UCSD-AML1 (cell line): ENCODE data around the gene CASP12.
"Not testable (repeated sequence)": the region's sequence is repeated elsewhere in the genome, so short reads cannot be mapped to it uniquely, and the experiment has no call there.

Experiments
- DNase-seq: peaks from one replicate; lab custom pipeline; 2025; ENCODE audit not compliant: unreplicated experiment; lab: John Stamatoyannopoulos, UW

CASP12 gene

DNA sequence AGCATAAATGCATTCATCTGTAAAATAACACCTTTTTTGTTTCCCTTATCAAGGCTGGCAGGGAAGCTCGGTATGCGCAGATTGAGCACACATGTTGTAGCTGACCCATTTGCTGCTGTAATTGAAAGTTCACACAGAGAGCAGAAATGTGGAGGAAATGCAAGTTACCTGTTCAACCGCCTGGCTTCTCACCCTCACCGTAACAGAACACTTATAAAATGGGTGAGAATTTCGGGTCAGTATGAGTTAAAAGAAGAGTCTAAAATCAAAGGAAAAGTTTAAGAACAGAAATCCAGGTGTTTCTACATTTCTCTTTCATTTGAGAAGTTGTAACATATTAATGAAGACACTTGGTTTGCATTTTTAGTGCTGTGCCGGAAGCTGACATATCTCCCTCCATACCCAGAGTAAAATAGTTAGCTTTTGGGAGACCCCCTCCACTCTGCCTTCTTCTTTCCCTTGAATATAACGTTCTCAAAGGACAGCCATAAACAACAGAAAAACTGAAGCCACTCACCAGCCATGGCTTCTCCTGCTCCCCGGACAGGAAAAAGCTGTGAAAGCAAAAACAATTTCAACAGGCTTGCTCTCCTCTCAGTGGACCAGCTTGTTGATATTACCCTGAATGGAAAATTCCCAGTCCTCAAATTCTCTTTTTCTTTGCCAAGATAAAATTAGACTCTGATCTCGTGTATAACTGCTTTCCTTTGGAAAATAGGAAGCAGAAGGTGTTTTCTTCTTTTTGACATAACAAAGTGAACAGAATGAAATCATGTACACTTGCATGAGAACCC, at the start of gene CASP12:
TSS of gene CASP12 (minus strand) at position 570 of the 794 bp plus-strand sequence.
- DNase-seq: no peak

DNA sequence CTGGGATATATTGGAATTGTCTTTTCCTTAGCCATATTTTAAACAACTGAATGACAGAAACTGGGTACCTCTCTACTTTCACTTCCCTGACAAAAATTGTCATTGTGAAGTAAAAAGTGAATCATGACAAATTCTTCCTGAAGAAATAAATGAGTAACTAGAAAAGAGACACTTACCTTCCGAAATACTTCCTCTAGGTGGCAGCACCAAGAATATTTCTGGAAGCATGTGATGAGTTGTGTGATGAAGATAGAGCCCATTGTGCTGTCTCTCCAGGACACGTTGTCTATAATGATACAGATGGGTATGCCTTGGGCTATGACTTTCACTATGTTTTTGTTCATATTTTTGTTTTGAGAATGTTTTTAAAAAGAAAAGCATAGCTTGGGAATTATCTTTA, 48.6 kb upstream of the CASP12 start:
- no peak for DNase-seq

DNA sequence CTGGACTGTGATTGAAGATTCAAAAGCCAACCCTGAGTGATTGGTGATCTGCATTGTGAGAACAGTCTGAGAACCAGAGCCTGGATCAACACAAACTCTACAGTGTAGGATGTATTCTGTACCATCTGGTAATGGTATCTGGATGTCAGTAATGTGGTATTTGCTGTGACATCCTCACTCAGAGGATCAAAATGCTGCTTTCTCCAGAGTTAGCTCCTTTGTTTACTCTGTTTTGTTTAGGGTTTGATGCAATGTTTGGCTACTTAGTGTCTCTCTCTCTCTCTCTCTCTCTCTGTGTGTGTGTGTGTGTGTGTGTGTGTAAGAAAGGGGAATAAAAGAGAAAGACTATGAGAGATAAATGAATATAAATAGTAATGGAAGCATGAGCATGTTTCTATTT, 45.8 kb upstream of the CASP12 start:
- DNase-seq: no peak

DNA sequence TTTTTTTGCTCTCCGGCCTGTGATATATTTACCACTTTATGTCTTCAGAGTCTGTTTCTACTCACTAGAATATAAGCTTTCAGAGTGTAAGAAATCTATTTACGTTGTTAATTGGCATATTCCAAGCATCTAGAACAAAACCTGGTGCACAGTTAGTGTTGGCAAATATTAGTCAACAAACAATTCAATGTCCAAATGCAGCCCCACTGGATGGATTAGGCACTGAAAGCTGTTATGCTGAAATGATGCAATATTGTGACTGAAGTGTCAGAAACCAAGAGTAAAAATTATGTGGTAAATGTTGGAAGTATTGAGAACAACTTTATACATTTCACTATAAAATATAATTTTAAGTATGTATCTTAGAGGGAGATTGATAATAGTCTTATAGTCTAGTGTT, 45.3 kb upstream of the CASP12 start:
- no peak for DNase-seq

DNA sequence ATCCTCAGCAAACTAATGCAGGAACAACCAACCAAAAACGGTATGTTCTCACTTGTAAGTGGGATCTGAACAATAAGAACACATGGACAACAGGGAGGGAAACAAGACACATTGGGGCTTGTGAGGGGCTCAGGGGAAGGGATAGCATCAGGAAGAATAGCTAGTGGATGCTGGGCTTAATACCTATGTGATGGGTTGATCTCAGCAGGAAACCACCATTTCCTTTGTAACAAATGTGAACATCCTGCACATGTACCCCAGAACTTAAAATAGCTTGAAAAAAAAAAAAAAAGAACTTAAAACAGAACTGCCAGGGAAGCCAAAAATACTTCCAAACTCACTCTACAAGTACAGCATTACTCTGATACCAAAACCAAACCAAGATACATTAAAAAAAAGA, 36.3 kb upstream of the CASP12 start:
- no peak for DNase-seq

DNA sequence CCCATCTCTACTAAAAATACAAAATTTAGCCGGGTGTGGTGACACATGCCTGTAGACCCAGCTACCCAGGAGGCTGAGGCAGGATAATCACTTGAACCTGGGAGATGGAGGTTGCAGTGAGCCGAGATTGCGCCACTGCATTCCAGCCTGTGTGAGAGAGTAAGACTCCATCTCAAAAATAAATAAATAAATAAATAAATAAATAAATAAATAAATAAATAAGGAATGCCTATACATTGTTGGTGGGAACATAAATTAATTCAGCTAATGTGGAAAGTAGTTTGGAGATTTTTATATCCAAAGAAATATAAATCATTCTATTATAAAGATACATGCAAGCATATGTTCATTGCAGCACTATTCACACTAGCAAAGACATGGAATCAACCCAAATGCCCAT, 35.8 kb upstream of the CASP12 start:
- DNase-seq: not testable (repeated sequence)

DNA sequence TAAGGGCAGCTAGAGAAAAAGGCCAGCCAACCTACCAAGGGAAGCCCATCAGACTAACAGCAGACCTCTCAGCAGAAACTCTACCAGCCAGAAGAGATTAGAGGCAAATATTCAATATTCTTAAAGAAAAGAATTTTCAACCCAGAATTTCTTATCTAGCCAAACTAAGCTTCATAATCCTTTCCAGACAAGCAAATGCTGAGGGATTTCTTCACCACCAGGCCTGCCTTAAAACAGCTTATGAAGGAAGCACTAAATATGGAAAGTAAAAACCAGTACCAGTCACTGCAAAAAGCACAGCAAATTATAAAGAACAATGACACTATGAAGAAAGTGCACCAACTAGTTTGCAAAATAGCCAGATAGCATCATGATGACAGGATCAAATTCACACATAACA, 30.6 kb upstream of the CASP12 start:
- DNase-seq: no peak

DNA sequence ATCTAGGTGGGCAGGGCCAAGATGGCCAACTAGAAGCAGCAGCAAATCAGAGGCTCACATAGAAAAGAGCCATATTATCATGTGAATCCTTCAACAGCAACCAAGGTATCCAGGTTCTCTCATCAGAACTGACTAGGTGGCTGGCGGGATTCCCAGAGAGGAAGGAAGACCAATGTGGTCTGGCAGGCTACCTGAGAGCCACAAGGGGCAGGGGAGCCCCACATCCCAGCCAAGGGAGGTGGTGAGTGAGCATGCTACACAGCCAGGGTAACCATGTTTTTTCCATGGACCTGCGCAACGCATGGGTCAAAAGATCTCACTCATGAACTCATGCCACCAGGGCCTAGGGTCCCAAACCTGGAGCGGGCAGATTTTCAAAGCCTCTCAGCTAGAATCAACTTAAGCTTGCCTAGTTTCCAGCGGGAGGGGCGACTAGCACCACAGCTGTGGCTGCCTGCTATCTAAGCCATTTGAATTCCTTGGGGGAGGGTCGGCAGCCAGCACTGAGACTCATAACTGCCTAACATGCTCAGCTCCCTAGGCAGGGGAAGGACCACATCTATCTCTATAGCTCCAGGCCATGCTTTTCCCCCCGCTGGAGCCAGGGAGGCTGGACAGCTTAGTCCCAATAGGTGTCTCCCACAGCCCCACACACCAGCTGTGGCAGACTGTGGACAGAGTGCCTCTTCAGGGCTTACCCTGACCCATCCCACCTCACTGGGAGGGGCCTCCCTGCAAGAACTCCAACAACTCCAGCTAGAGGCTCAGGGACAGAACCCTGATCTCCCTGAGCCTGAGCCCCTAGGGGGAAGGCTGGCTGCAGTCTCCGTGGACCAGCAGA, 28.7 kb upstream of the CASP12 start:
- no peak for DNase-seq

DNA sequence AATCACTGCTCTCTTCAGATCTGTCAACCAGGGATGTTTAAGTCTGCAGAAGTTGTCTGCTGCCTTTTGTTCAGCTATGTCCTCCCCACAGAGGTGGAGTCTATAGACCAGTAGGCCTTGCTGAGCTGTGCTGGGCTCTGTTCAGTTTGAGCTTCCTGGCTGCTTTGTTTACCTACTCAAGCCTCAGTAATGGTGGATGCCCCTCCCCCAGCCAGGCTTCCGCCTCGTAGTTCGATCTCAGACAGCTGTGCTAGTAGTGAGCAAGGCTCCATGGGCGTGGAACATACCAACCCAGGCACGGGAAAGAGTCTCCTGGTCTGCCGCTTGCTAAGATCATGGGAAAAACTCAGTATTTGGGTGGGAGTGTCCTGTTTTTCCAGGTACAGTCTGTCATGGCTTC, 27.6 kb upstream of the CASP12 start:
- DNase-seq: no peak

DNA sequence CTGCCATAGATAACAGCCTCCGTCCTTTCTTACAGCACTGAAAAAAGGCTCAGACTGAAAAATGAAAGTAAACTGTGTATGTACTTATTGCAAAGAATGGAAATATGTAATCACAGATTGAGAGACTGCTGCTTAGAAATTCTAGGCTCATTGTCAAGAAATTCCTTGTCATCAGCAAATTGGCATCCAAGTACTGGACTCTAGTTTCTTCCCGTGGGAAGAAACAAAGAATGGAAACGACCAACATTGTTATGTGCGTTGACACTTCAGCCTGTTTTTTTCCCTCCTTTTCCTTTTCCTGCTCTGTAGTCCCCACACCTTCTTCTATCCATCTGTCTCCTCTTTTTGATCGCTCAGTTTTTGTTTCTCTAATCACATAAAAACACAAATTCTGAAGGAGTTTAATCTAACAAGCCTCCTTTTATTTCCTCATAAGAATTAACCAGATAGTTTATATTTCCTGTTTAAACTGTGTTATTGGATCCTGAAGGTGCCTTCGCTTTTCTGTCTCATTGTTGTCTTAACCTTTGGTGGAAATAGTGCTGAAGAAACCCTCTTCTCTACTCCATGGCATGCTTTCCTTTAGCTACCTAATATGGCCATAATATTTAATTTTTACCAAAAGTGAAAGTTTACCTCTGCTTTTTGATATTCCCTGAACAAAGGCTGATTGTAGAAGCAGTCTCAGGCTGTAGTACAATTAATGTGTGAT, 20.0 kb upstream of the CASP12 start:
- no peak for DNase-seq

DNA sequence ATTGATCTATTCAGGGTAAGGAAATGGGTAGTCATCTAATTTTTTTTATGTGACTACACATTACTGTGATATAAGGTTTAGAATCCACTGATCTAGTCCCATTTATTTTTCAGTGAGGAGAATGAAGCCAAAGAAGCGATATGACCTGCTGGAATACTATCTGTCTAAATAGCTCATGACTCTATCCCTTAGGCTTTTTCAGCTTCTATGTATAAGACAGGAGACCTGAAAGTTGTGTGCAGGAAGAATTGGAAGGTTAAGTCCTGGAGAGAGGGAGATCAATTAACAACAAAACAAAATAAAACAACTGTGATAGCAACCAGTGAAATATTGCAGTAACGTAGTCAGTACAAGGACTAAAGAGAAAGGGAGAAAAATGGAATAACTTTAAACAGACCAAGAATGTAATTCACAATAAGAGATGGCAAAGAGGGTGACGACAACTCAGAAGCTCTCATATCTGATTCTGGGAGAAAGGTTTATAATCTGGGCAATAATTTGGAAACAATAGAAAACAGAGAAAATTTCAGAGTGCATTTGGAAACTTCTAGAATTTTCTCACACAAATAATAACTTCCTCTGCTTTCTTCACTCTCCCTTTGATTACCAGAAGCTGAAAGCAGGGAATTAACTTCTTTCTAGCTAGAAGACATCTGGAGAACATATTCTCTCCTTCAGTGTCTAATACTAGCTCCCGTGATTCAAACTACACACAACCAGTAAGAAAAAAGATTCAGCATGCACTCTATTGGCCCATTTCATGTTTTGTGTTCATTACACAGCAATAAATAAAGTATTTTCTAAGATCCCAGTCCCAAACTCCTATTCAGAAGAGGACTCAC, 19.2 kb upstream of the CASP12 start:
- DNase-seq: no peak

DNA sequence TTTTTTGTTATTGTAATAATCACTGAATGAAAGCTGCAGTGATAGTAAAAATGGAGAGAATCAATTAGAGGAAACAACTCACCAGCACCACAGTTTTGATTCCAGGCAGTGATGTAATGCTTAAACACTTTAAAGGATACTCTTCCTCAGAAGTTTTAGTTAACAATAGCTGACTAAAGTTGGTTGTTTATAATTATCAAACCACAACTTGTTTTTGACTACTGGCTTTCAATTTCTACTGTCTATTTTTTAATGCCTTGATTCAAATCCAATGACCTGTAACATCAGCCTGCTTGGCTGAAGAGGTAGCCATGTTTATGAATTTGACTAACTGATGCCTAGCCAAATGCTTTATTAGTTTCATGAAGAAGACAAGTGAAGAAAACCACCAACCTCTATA, 18.2 kb upstream of the CASP12 start:
- no peak for DNase-seq

DNA sequence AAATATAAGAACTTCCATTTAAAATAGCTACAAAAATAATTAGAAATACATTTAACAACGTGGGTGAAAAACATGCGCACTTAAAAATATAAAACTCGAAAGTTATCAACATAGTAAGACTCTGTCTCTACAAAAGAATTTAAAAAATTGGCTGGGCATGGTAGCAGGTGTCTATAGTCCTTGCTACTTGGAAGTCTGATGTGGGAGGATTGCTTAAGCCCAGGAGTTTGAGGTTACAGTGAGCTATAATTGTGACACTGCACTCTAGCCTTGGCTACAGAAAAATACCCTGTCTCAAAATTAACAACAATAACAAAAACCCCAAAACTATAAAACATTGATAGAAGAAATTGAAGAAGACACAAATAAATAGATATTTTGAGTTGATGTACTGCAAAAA, 13.8 kb upstream of the CASP12 start:
- no peak for DNase-seq

DNA sequence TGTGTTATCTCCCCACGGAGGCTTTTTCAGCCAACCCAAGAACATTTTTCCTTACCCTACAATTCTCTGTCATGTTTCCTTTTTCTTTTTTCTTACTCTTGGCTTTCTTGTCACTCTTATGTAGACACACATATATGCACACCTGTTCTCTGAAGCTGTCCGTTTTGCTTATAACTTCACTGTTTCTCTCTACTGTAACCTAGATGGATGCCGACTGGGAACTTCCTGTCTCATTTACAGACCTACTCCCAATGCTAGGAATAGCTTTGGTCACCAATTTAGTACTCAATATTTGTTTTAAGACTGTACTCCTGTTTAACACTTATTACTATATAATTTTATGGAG, 9.9 kb upstream of the CASP12 start:
- no peak for DNase-seq

DNA sequence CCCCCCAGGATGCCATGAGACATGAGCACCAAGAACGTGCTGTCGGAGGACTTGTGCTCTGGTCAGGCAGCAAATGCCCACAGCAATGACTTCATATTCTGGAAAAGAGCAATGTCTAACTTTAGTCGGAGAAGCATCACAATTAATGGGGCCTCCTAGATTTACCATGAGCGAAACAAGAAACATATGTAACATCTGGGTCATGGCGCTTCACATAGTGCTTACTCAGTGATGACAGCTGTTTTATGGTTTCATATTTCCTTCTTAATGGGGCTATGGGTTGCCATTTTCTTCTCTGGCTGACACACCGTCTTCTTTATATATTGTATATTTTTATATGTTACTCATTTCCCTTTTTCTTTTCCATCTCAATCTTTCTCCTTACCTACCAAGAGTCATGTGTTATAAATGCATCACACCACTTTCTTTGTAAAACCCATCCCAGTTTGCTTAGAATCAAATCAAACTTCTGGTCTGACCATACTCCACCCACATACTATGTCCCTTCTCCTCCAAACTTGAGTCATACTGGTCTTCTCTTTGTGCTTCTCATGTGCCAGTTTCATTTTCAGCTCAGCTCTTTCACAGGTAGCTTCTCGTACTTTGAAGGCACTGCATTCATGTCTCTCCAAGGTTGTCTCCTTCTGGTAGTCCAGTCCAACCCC, 9.4 kb upstream of the CASP12 start:
- no peak for DNase-seq

DNA sequence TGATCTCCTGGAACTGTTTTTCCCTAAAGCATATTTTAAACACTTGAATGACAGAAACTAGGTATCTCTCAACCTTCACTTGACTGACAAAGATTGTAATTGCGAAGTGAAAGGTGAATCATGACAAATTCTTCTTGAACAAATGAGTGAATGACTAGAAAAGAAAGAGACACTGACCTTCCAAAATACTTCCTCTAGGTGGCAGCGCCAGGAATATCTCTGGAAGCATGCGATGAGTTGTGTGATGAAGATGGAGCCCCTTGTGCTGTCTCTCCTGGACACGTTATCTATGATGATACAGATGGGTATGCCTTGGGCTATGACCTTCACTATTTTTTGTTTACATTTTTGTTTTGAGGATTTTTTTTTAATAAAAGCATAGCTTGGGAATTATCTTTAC, 7.0 kb upstream of the CASP12 start:
- DNase-seq: no peak

DNA sequence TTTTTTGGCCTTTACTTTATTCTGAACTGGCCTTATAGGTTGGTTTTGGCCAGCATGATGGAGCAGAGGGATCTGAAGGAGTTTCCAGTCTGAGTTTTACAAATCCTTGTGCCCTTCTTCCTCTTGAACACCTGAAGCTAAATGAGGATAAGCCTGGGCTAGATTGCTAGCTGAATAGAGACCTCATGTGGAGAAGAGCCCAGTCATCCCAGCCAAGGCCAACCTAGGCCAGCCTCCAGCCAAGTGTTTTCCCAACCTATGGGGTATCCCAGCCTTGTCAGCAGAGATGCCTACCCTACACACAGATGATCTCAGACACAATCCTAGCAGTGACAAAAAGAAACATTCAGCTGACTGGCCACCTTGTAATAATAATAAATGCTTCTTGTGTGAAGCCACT, 966 bp upstream of the CASP12 start:
- no peak for DNase-seq

DNA sequence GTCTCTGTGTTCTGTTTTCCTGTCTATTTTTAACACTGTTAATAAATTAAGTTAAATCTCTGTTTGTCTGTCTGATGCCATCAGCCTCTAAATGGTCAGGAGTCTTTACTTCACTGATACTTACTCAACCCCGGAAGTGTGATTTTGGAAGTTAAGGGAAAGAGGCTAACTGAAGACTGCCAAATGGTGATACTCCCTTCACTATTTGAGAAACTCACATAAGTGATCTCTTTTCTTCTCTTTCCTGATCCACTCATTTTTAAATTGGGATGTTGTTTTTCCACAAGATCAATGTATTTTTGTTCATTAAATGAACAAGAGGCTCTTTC, 389 bp upstream of the CASP12 start:
- no peak for DNase-seq

DNA sequence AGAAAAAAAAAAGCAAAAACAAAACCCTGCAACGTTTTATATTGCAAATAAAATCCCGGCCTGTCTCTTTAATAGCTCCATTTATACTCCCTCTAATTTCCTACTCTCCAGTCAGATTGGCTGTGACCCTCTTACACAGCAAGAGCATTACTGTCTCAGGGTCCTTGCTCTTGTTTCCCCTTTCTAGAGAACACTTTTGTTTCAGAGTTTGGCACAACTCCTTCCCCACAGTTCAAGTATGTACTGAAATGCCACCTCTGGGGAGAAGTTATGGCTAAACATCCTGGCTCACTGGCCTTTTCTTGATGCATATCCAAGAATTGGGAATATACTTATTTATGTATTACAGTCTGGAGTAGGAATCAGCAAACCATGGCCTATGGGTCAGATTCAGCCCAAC, 2.6 kb downstream of the CASP12 start:
- no peak for DNase-seq

DNA sequence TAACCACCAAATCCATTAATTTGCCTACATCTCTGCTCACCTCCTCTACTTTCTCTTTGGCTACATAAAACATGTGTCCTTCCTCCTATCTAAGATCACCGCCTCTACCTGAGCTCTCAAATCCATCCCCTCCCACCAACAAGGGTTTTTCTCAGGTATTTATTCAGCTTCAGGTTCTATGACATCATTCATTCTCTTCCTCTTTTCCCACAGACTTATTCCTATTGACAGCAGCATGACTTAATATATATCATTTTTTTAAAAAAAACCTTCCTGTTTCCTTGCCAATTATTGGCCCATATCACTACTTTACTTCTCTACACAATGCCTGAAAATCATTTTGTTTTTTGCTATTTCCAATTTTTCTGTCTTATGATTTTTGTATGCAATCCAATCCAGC, 4.4 kb downstream of the CASP12 start:
- DNase-seq: no peak
